Skeletal muscle tissue (tissue), 4 donors: ENCODE measurements around the gene GLYATL1. TPM values are rescaled to one million over a fixed set of nuclear protein-coding genes. Genes with fewer than 3 reads are reported as not detected.

Experiments used
- H3K27ac ChIP-seq: one replicate; pipeline ENCODE4 v1.7.0; 2013; ENCODE audit warnings: mild to moderate bottlenecking, low read depth, low read length, inconsistent platforms
- H3K27me3 ChIP-seq, 3 donors: one replicate each; pipeline ENCODE4 v1.7.0; 2013; ENCODE audit warnings: low read length in 3 of 3; ENCODE audit not compliant: control insufficient read depth in 3 of 3, insufficient read depth in 3 of 3
- H3K36me3 ChIP-seq, 3 donors: one replicate each; pipeline ENCODE4 v1.7.0; 2013; ENCODE audit warnings: low read length in 3 of 3; ENCODE audit not compliant: control insufficient read depth in 3 of 3, insufficient read depth in 3 of 3
- H3K4me1 ChIP-seq, 3 donors: one replicate each; pipeline ENCODE4 v1.7.0; 2013; ENCODE audit warnings: low read length in 3 of 3, mild to moderate bottlenecking in 3 of 3; ENCODE audit not compliant: control insufficient read depth in 3 of 3, insufficient read depth in 3 of 3
- H3K4me3 ChIP-seq, 3 donors: one replicate each; pipeline ENCODE4 v1.7.0; 2013; ENCODE audit warnings: low read length in 3 of 3
- H3K9ac ChIP-seq, 3 donors: one replicate each; pipeline ENCODE4 v1.7.0; 2013; ENCODE audit warnings: low read length in 3 of 3, mild to moderate bottlenecking in 3 of 3, moderate library complexity in 2 of 3, low read depth in 1 of 3
- H3K9me3 ChIP-seq, 3 donors: one replicate each; pipeline ENCODE4 v1.7.0; 2013; ENCODE audit warnings: low read length in 3 of 3; ENCODE audit not compliant: control insufficient read depth in 3 of 3
- total RNA-seq: library from RNA; depleted of rRNA; stranded (reverse); fragments of >200 nt; gene quantifications from one replicate; pipeline ENCODE4 v1.2.3, GENCODE V29; 2014
- donor health status: Osteomylitis.

Gene GLYATL1
- total RNA-seq, 1 donor from 2014 or later, result not detected

GRCh38 chr11:58941838-58942237 lies 2.5 kb downstream of the GLYATL1 start:
- no peak overlapping the region for H3K4me3 ChIP-seq
- H3K36me3 ChIP-seq, result no peaks in the 10 kb centered on the region
- H3K27me3 ChIP-seq, result no peaks in the 10 kb centered on the region
- H3K4me1 ChIP-seq, result no peaks in the 10 kb centered on the region
- H3K9me3 ChIP-seq, result no peaks in the 10 kb centered on the region
- H3K27ac ChIP-seq, result no peak overlapping the region
- H3K9ac ChIP-seq, result no peak overlapping the region

- Histone ChIP-seq H3K4me1 (no peaks in the 10 kb centered on the region), H3K36me3 (no peaks in the 10 kb centered on the region), H3K4me3 (no peak overlapping the region)
Measured at GRCh38 chr11:58945663-58946062, 6.4 kb downstream of the GLYATL1 start.

GRCh38 chr11:58949184-58949583 lies 9.9 kb downstream of the GLYATL1 start:
- Histone ChIP-seq H3K4me1 (no peaks in the 10 kb centered on the region), H3K4me3 (no peak overlapping the region), H3K9me3 (no peaks in the 10 kb centered on the region), H3K27ac (no peak overlapping the region), H3K36me3 (no peaks in the 10 kb centered on the region), H3K9ac (no peak overlapping the region), H3K27me3 (no peaks in the 10 kb centered on the region)

More at GRCh38 chr11:58945663-58946062, 6.4 kb downstream of the GLYATL1 start:
- Histone ChIP-seq H3K9me3 (no peaks in the 10 kb centered on the region), H3K27me3 (no peaks in the 10 kb centered on the region), H3K9ac (no peak overlapping the region), H3K27ac (no peak overlapping the region)

- Histone ChIP-seq H3K4me1 (no peaks in the 10 kb centered on the region), H3K27ac (no peak overlapping the region), H3K9me3 (no peaks in the 10 kb centered on the region), H3K27me3 (peaks cover 0 to 4% (median 0%) of the 10 kb centered on the region in 3 donors), H3K9ac (no peak overlapping the region), H3K4me3 (no peak overlapping the region), H3K36me3 (no peaks in the 10 kb centered on the region)
Measured at GRCh38 chr11:58957922-58958321, 18.6 kb downstream of the GLYATL1 start.

GRCh38 chr11:58958500-58958899 lies 19.2 kb downstream of the GLYATL1 start:
- H3K4me3 ChIP-seq, result no peak overlapping the region
- no peaks in the 10 kb centered on the region for H3K36me3 ChIP-seq
- no peak overlapping the region for H3K27ac ChIP-seq
- H3K9me3 ChIP-seq, result no peaks in the 10 kb centered on the region
- no peak overlapping the region for H3K9ac ChIP-seq
- peaks cover 3 to 10% (median 4%) of the 10 kb centered on the region in 3 donors for H3K27me3 ChIP-seq
- peaks cover 0 to 3% (median 0%) of the 10 kb centered on the region in 3 donors for H3K4me1 ChIP-seq

- peak overlapping the region in 2 of 3 donors; percentile 6 to 54 for H3K4me3 ChIP-seq
- no peaks in the 10 kb centered on the region for H3K36me3 ChIP-seq
- H3K9ac ChIP-seq, result no peak overlapping the region
- no peaks in the 10 kb centered on the region for H3K9me3 ChIP-seq
- peaks cover 0 to 4% (median 0%) of the 10 kb centered on the region in 3 donors for H3K4me1 ChIP-seq
- H3K27ac ChIP-seq, result no peak overlapping the region
- H3K27me3 ChIP-seq, result peaks cover 6 to 18% (median 8%) of the 10 kb centered on the region in 3 donors
Measured at GRCh38 chr11:58963551-58964104, 24.3 kb downstream of the GLYATL1 start.

- Histone ChIP-seq H3K36me3 (no peaks in the 10 kb centered on the region), H3K9me3 (no peaks in the 10 kb centered on the region), H3K9ac (no peak overlapping the region), H3K27me3 (peaks cover 6 to 18% (median 8%) of the 10 kb centered on the region in 3 donors), H3K27ac (no peak overlapping the region), H3K4me3 (no peak overlapping the region), H3K4me1 (peaks cover 0 to 4% (median 0%) of the 10 kb centered on the region in 3 donors)
Measured at GRCh38 chr11:58965246-58965985, 26.1 kb downstream of the GLYATL1 start.

- Histone ChIP-seq H3K36me3 (no peaks in the 10 kb centered on the region), H3K9ac (no peak overlapping the region), H3K4me3 (no peak overlapping the region), H3K4me1 (peaks cover 0 to 3% (median 0%) of the 10 kb centered on the region in 3 donors), H3K9me3 (no peaks in the 10 kb centered on the region), H3K27me3 (peaks cover 4 to 13% (median 7%) of the 10 kb centered on the region in 3 donors), H3K27ac (no peak overlapping the region)
Measured at GRCh38 chr11:58968251-58968711, 29.0 kb downstream of the GLYATL1 start.

GRCh38 chr11:58977470-58977869 lies 38.2 kb downstream of the GLYATL1 start:
- no peaks in the 10 kb centered on the region for H3K27me3 ChIP-seq
- no peak overlapping the region for H3K9ac ChIP-seq
- no peak overlapping the region for H3K4me3 ChIP-seq
- H3K4me1 ChIP-seq, result no peaks in the 10 kb centered on the region
- no peaks in the 10 kb centered on the region for H3K36me3 ChIP-seq
- no peak overlapping the region for H3K27ac ChIP-seq
- H3K9me3 ChIP-seq, result no peaks in the 10 kb centered on the region

GRCh38 chr11:58979222-58979621 lies 39.9 kb downstream of the GLYATL1 start:
- Histone ChIP-seq H3K27me3 (no peaks in the 10 kb centered on the region), H3K9me3 (no peaks in the 10 kb centered on the region), H3K9ac (no peak overlapping the region), H3K27ac (no peak overlapping the region), H3K4me1 (no peaks in the 10 kb centered on the region), H3K4me3 (no peak overlapping the region), H3K36me3 (no peaks in the 10 kb centered on the region)
